ENCODE results near the gene RAB11FIP3. TPM values are rescaled to one million over a fixed set of nuclear protein-coding genes. Genes with fewer than 3 reads are reported as not detected.
A peak's percentile ranks its signal among the peaks of the same experiment; 100 is the strongest.

Gene RAB11FIP3
- total and polyA plus RNA-seq, 2 experiments from 2014 or later = 1.2 to 27.8 TPM

GRCh38 chr16:470418-470817, 45.0 kb downstream of the RAB11FIP3 start:
- Histone ChIP-seq H3K9ac (peak overlapping the region; percentile 65), H3K27me3 (replicated peaks; ENCODE audit: insufficient read depth) (no peaks in the 10 kb centered on the region), H3K4me3 (no peak overlapping the region), H3K4me1 (ENCODE audit: insufficient read depth) (peaks cover 16% of the 10 kb centered on the region), H3K9me2 (ENCODE audit: insufficient read depth) (no peaks in the 10 kb centered on the region), H2AFZ (no peak overlapping the region), H4K20me1 (ENCODE audit: insufficient read depth) (no peaks in the 10 kb centered on the region), H3K4me2 (ENCODE audit: unreplicated experiment) (peak overlapping the region; percentile 10), H3K36me3 (ENCODE audit: low read depth) (no peaks in the 10 kb centered on the region), H3K79me2 (ENCODE audit: insufficient read depth) (peaks cover 17% of the 10 kb centered on the region), H3K27ac (0 out of 2 replicates have a peak overlapping the region, but pooled peaks have one; percentile 80), H3F3A (ENCODE audit: insufficient read depth) (no peaks in the 10 kb centered on the region), H3K9me3 (ENCODE audit: low read depth) (no peaks in the 10 kb centered on the region)
- in situ Hi-C loops (cut with MboI) = no loop called here
- no peak for TF ChIP-seq EZH2phosphoT487 (IDR thresholded peaks at IDR 0.05; ENCODE audit: insufficient read depth, low read depth)
- TF ChIP-seq EZH2 (IDR thresholded peaks at IDR 0.05; ENCODE audit: insufficient read depth, poor library complexity, severe bottlenecking) = no peak
- WGBS, 2 experiments (ENCODE audit: low coverage in 1 of 2, low lambda C conversion rate in 2 of 2, missing lambda C conversion rate in 2 of 2) = 96% methylated on average over 4 of the region's 4 CpGs
- DNase-seq = no peak

GRCh38 chr16:471353-472198, 46.1 kb downstream of the RAB11FIP3 start:
- Histone ChIP-seq H3K36me3 (ENCODE audit: low read depth) (no peaks in the 10 kb centered on the region), H3K79me2 (ENCODE audit: insufficient read depth) (peaks cover 17% of the 10 kb centered on the region)

GRCh38 chr16:472199-472504, 46.7 kb downstream of the RAB11FIP3 start:
- Histone ChIP-seq H3F3A (ENCODE audit: insufficient read depth) (no peaks in the 10 kb centered on the region), H3K4me1 (ENCODE audit: insufficient read depth) (peaks cover 16% of the 10 kb centered on the region), H4K20me1 (ENCODE audit: insufficient read depth) (no peaks in the 10 kb centered on the region), H3K36me3 (ENCODE audit: low read depth) (no peaks in the 10 kb centered on the region), H3K27ac (peak overlapping the region; percentile 80), H3K9me3 (ENCODE audit: low read depth) (no peaks in the 10 kb centered on the region), H2AFZ (no peak overlapping the region), H3K9ac (peak overlapping the region; percentile 65), H3K4me3 (no peak overlapping the region), H3K9me2 (ENCODE audit: insufficient read depth) (no peaks in the 10 kb centered on the region), H3K79me2 (ENCODE audit: insufficient read depth) (peaks cover 17% of the 10 kb centered on the region), H3K4me2 (ENCODE audit: unreplicated experiment) (peak overlapping the region; percentile 10), H3K27me3 (replicated peaks; ENCODE audit: insufficient read depth) (no peaks in the 10 kb centered on the region)
- no peak for TF ChIP-seq EZH2phosphoT487 (IDR thresholded peaks at IDR 0.05; ENCODE audit: insufficient read depth, low read depth)
- TF ChIP-seq EZH2 (IDR thresholded peaks at IDR 0.05; ENCODE audit: insufficient read depth, poor library complexity, severe bottlenecking) = no peak
- no peak for DNase-seq
- in situ Hi-C loops (cut with MboI) = no loop called here
- 93 to 94% methylated on average over 9 of the region's 9 CpGs for WGBS, 2 experiments (ENCODE audit: low coverage in 1 of 2, low lambda C conversion rate in 2 of 2, missing lambda C conversion rate in 2 of 2)

More at GRCh38 chr16:471353-472198, 46.1 kb downstream of the RAB11FIP3 start:
- Histone ChIP-seq H3K27me3 (replicated peaks; ENCODE audit: insufficient read depth) (no peaks in the 10 kb centered on the region), H3K4me3 (no peak overlapping the region), H3K4me1 (ENCODE audit: insufficient read depth) (peaks cover 16% of the 10 kb centered on the region), H3K9ac (peak overlapping the region; percentile 65), H3K9me2 (ENCODE audit: insufficient read depth) (no peaks in the 10 kb centered on the region), H3K27ac (peak overlapping the region; percentile 80), H3F3A (ENCODE audit: insufficient read depth) (no peaks in the 10 kb centered on the region), H4K20me1 (ENCODE audit: insufficient read depth) (no peaks in the 10 kb centered on the region), H3K4me2 (ENCODE audit: unreplicated experiment) (peak overlapping the region; percentile 10), H2AFZ (peak overlapping the region; percentile 14; the same call in 1 of the 2 replicates), H3K9me3 (ENCODE audit: low read depth) (no peaks in the 10 kb centered on the region)
- WGBS, 2 experiments (ENCODE audit: low coverage in 1 of 2, low lambda C conversion rate in 2 of 2, missing lambda C conversion rate in 2 of 2) = 26 to 30% methylated on average over 29 to 31 of the region's 32 CpGs
- no peak for TF ChIP-seq EZH2 (IDR thresholded peaks at IDR 0.05; ENCODE audit: insufficient read depth, poor library complexity, severe bottlenecking)
- TF ChIP-seq EZH2phosphoT487 (IDR thresholded peaks at IDR 0.05; ENCODE audit: insufficient read depth, low read depth) = no peak
- DNase-seq = peak; percentile 94
- in situ Hi-C loops (cut with MboI) = no loop called here

GRCh38 chr16:473046-474043, 47.9 kb downstream of the RAB11FIP3 start:
- in situ Hi-C loops (cut with MboI) = no loop called here
- 93 to 95% methylated on average over 32 of the region's 32 CpGs for WGBS, 2 experiments (ENCODE audit: low coverage in 1 of 2, low lambda C conversion rate in 2 of 2, missing lambda C conversion rate in 2 of 2)
- Histone ChIP-seq H3K27ac (no peak overlapping the region), H2AFZ (no peak overlapping the region), H3K9ac (no peak overlapping the region), H3K27me3 (replicated peaks; ENCODE audit: insufficient read depth) (no peaks in the 10 kb centered on the region), H3K4me1 (ENCODE audit: insufficient read depth) (peaks cover 16% of the 10 kb centered on the region), H3K36me3 (ENCODE audit: low read depth) (no peaks in the 10 kb centered on the region), H3K79me2 (ENCODE audit: insufficient read depth) (peaks cover 17% of the 10 kb centered on the region), H4K20me1 (ENCODE audit: insufficient read depth) (no peaks in the 10 kb centered on the region), H3K4me3 (no peak overlapping the region), H3F3A (ENCODE audit: insufficient read depth) (no peaks in the 10 kb centered on the region), H3K4me2 (ENCODE audit: unreplicated experiment) (no peak overlapping the region), H3K9me2 (ENCODE audit: insufficient read depth) (no peaks in the 10 kb centered on the region), H3K9me3 (ENCODE audit: low read depth) (no peaks in the 10 kb centered on the region)
- TF ChIP-seq EZH2 (IDR thresholded peaks at IDR 0.05; ENCODE audit: insufficient read depth, poor library complexity, severe bottlenecking) (no peak), EZH2phosphoT487 (IDR thresholded peaks at IDR 0.05; ENCODE audit: insufficient read depth, low read depth) (no peak)
- DNase-seq = no peak

All from GM23248 (cell line).